Measurements from ENCODE around the gene FFAR2.

GRCh38 chr19:35399948-35400772, 47.9 kb upstream of the FFAR2 start:
- TF ChIP-seq, protein P1, sequence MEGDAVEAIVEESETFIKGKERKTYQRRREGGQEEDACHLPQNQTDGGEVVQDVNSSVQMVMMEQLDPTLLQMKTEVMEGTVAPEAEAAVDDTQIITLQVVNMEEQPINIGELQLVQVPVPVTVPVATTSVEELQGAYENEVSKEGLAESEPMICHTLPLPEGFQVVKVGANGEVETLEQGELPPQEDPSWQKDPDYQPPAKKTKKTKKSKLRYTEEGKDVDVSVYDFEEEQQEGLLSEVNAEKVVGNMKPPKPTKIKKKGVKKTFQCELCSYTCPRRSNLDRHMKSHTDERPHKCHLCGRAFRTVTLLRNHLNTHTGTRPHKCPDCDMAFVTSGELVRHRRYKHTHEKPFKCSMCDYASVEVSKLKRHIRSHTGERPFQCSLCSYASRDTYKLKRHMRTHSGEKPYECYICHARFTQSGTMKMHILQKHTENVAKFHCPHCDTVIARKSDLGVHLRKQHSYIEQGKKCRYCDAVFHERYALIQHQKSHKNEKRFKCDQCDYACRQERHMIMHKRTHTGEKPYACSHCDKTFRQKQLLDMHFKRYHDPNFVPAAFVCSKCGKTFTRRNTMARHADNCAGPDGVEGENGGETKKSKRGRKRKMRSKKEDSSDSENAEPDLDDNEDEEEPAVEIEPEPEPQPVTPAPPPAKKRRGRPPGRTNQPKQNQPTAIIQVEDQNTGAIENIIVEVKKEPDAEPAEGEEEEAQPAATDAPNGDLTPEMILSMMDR (conservative IDR thresholded peaks at IDR 0.05 in 1 of 2, IDR thresholded peaks at IDR 0.05 in 1 of 2; ENCODE audit: extremely low read depth in 1 of 2, insufficient read depth in 1 of 2, low read depth in 1 of 2, low read length in 2 of 2), result no peak
- no peak for TF ChIP-seq EZH2 (IDR thresholded peaks at IDR 0.05; ENCODE audit: borderline replicate concordance, low read length)

All from mammary epithelial cell (primary cell).